HEK293T (cell line): Measurements from ENCODE around the gene RAB41.
"Not testable (repeated sequence)": the region's sequence is repeated elsewhere in the genome, so short reads cannot be mapped to it uniquely, and the experiment has no call there.

Experiments used
- CTCF ChIA-PET: fragments of 350-600 bp; formaldehyde crosslinking; extraction: SDS; loops from one replicate; lab custom pipeline; 2021; ENCODE audit warnings: antibody characterized with exemption, inconsistent platforms; lab: Yijun Ruan, JAX
- POLR2A ChIA-PET: fragments of 350-600 bp; formaldehyde crosslinking; extraction: SDS; loops from one replicate; lab custom pipeline; 2020; ENCODE audit warnings: antibody characterized with exemption, inconsistent platforms; lab: Yijun Ruan, JAX
- DNase-seq: peaks from one replicate; pipeline ENCODE4 v3.0.0; 2012; ENCODE audit warnings: mixed read lengths; ENCODE audit errors: extremely low spot score
- ARNT ChIP-seq: fragments of 450-650 bp; IDR thresholded peaks from 2 replicates; pipeline ENCODE4 v1.6.1; 2017; ENCODE audit warnings: mild to moderate bottlenecking
- BHLHE40 ChIP-seq: fragments of 450-650 bp; IDR thresholded peaks from 2 replicates; pipeline ENCODE4 v1.6.1; 2016; ENCODE audit warnings: mild to moderate bottlenecking, moderate library complexity, borderline replicate concordance
- CTBP1 ChIP-seq: fragments of 450-650 bp; IDR thresholded peaks from 2 replicates; pipeline ENCODE4 v1.6.1; 2016; ENCODE audit warnings: borderline replicate concordance
- ELF4 ChIP-seq: fragments of 450-650 bp; IDR thresholded peaks from 2 replicates; pipeline ENCODE4 v1.6.1; 2017; ENCODE audit warnings: antibody characterized with exemption
- FOXA1 ChIP-seq: fragments of 450-650 bp; IDR thresholded peaks from 2 replicates; pipeline ENCODE4 v1.6.1; 2016; ENCODE audit warnings: mild to moderate bottlenecking
- FOXK2 ChIP-seq: fragments of 450-650 bp; IDR thresholded peaks from 2 replicates; pipeline ENCODE4 v1.6.1; 2016; ENCODE audit warnings: mild to moderate bottlenecking
- FOXM1 ChIP-seq: fragments of 450-650 bp; IDR thresholded peaks from 2 replicates; pipeline ENCODE4 v1.6.1; 2017; ENCODE audit warnings: mild to moderate bottlenecking, borderline replicate concordance
- HDGF ChIP-seq: fragments of 450-650 bp; IDR thresholded peaks from 2 replicates; pipeline ENCODE4 v1.6.1; 2017; ENCODE audit warnings: antibody characterized with exemption, borderline replicate concordance
- L3MBTL2 ChIP-seq: fragments of 450-650 bp; conservative IDR thresholded peaks from 2 replicates; pipeline ENCODE4 v1.6.1; 2016; ENCODE audit warnings: mild to moderate bottlenecking
- LEF1 ChIP-seq: fragments of 450-650 bp; IDR thresholded peaks from 2 replicates; pipeline ENCODE4 v1.6.1; 2017; ENCODE audit warnings: mild to moderate bottlenecking, borderline replicate concordance
- NFRKB ChIP-seq: fragments of 450-650 bp; IDR thresholded peaks from 2 replicates; pipeline ENCODE4 v1.6.1; 2016; ENCODE audit warnings: mild to moderate bottlenecking, moderate library complexity
- SP1 ChIP-seq: fragments of 450-650 bp; IDR thresholded peaks from 2 replicates; pipeline ENCODE4 v1.6.1; 2017
- SUZ12 ChIP-seq: fragments of 450-650 bp; IDR thresholded peaks from 2 replicates; pipeline ENCODE4 v1.6.1; 2016; ENCODE audit warnings: mild to moderate bottlenecking
- TARDBP ChIP-seq: fragments of 450-650 bp; IDR thresholded peaks from 2 replicates; pipeline ENCODE4 v1.6.1; 2016
- ZNF384 ChIP-seq: fragments of 450-650 bp; IDR thresholded peaks from 2 replicates; pipeline ENCODE4 v1.6.1; 2016
- TF ChIP-seq, protein P1 (sequence below): fragments of 450-650 bp; IDR thresholded peaks from 2 replicates; pipeline ENCODE4 v1.6.1; 2016

Gene RAB41

DNA sequence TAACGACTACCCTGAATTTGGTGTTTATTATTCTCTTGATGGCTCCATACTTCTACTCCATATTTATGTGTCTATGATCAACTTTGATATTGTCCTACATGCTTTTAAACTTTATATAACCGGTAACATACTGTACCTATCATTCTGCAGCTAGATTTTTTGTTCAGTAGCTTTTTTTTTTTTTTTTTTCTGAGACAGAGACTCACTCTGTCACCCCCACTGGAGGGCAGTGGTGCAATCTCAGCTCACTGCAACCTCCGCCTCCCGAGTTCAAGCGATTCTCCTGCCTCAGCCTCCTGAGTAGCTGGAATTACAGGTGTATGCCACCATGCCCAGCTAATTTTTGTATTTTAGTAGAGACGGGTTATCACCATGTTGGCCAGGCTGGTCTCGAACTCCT lies 7.9 kb upstream of the RAB41 start:
- CTCF ChIA-PET: interaction anchor here (1.9 kb wide), 1 partner anchor 11 kb away, joined by 9 read pairs; no protein-coding TSS in a partner anchor
- not testable (repeated sequence) for DNase-seq
- POLR2A ChIA-PET: interaction anchor here (2.3 kb wide), 1 partner anchor 16 kb away, joined by 7 read pairs; the partner anchor contains the start of genes KIF4A and PDZD11
- TF ChIP-seq ZNF384: peak; percentile 78

DNA sequence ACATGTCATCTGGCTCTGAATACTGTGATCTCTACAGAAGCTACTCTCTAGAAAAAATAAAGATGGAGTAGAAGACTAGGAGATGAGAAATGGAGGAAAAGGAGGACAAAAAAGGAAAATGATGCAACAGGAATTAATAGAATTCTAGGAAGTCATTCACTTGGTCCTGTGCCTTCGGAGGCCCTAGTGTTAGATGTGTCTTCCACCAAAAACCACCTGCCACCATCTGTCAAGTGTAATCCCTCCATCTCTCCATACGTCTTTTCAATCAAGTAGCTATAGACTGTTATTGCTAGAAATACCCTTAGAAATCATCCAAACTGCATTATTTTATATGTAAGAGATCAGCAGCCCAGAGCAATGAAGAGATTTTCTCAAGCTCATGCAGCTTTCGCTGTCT lies 2.9 kb upstream of the RAB41 start:
- no peak for TF ChIP-seq LEF1
- TF ChIP-seq SUZ12: no peak
- no peak for TF ChIP-seq FOXM1
- TF ChIP-seq FOXK2: no peak
- DNase-seq: no peak
- ChIA-PET POLR2A (interaction anchor here (3.1 kb wide), 1 partner anchor 10 kb away, joined by 17 read pairs; the partner anchor contains the start of genes KIF4A and PDZD11), CTCF (no interaction called here)

GRCh38 chrX:70280573-70280972 lies 1.4 kb upstream of the RAB41 start:
- no peak for DNase-seq
- ChIA-PET POLR2A (interaction anchor here (3.1 kb wide), 1 partner anchor 9 kb away, joined by 17 read pairs; the partner anchor contains the start of genes KIF4A and PDZD11), CTCF (no interaction called here)
- TF ChIP-seq FOXK2: no peak
- no peak for TF ChIP-seq SUZ12
- TF ChIP-seq NFRKB: no peak
- no peak for TF ChIP-seq CTBP1
- no peak for TF ChIP-seq LEF1
- TF ChIP-seq L3MBTL2: no peak
- no peak for TF ChIP-seq FOXA1
- no peak for TF ChIP-seq ARNT
- TF ChIP-seq ELF4: no peak
- no peak for TF ChIP-seq HDGF
- TF ChIP-seq, protein P1, sequence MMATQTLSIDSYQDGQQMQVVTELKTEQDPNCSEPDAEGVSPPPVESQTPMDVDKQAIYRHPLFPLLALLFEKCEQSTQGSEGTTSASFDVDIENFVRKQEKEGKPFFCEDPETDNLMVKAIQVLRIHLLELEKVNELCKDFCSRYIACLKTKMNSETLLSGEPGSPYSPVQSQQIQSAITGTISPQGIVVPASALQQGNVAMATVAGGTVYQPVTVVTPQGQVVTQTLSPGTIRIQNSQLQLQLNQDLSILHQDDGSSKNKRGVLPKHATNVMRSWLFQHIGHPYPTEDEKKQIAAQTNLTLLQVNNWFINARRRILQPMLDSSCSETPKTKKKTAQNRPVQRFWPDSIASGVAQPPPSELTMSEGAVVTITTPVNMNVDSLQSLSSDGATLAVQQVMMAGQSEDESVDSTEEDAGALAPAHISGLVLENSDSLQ: no peak
- TF ChIP-seq ZNF384: no peak
- TF ChIP-seq FOXM1: no peak
- no peak for TF ChIP-seq SP1
- TF ChIP-seq BHLHE40: no peak
- TF ChIP-seq TARDBP: no peak

- ChIA-PET CTCF (no interaction called here), POLR2A (interaction anchor here (0.9 to 1.9 kb wide), 7 partner anchors 10 to 162 kb away, joined by 3 to 17 read pairs (median 5); no protein-coding TSS in a partner anchor)
- DNase-seq: no peak
- TF ChIP-seq NFRKB: no peak
- TF ChIP-seq, protein P1: no peak
- no peak for TF ChIP-seq ELF4
- TF ChIP-seq L3MBTL2: no peak
- no peak for TF ChIP-seq TARDBP
- TF ChIP-seq ARNT: no peak
- TF ChIP-seq FOXM1: no peak
- no peak for TF ChIP-seq BHLHE40
- TF ChIP-seq ZNF384: no peak
These were observed 7.3 kb downstream of the RAB41 start for GRCh38 chrX:70289168-70289792.

DNA sequence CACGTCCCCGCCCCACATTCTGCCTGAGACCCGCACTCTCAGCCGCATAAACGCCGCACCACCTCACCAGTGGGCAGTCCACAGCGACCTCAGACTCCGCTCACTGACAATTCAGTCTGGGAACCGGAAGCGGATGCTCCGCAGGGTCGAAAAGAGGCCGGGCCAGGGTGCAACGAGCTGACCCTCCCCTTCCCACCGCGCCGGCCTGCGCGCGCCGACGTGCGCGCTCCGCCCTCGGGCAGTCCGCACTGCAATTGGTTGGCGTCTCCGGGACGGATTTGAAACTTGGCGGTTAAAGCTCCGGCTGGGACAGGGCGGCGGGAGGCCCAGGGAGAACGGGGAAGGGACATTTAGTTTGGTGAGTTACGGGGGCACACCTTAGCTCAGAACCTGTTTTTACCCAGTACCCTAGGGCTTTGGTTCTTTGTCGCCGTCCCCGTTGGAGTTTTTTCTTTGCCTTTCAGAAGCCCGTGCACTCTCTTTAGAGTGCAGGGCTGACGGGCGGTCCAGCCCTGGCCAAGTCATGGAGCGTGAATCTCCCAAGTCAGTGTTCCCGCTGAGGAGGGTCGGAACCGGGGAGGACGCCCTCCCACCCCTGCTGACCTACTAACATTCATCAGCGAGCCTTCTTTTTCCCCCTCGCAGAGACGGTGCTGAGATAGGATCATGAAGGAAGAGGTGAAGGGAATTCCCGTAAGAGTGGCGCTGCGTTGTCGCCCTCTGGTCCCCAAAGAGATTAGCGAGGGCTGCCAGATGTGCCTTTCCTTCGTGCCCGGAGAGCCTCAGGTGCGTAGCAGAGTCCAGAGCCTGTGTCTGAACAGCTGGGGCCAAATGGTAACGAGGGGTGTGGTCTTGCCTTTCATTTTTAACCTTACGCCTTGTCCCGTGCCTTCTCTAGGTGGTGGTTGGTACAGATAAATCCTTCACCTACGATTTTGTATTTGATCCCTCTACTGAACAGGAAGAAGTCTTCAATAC lies 8.1 kb downstream of the RAB41 start, which contains the start of the genes KIF4A and PDZD11:
Gene KIF4A (plus strand): TSS at position 312 of the 978 bp plus-strand sequence. CDS start 355 bp downstream, at position 667.
Gene PDZD11 (minus strand): TSS at position 135 of the 978 bp plus-strand sequence. CDS start 586 bp downstream, outside the sequence.
- TF ChIP-seq ARNT: no peak
- TF ChIP-seq FOXM1: peak; percentile 85
- ChIA-PET POLR2A (interaction anchor here (0.6 to 1.9 kb wide), 12 partner anchors 10 to 668 kb away, joined by 3 to 17 read pairs (median 3); no protein-coding TSS in a partner anchor), CTCF (no interaction called here)
- DNase-seq: peak; percentile 90

DNA sequence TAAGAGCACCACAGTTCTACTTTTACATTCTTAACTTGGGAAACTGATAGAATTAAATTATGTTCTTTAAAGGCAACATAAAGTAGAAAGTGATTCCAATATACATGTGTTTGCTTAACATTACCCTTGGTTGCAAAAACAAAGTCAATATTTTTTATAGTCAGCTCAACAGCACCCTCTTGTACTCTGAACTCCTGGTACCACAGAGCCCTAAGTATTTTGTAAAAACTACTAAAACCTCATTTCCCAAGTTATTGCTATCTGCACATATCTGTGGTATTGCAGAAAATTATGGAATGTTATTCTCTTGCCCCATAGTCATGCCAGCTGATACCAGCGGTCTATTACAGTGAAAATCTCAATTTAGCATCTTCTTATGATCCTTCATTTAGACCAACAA lies 10.8 kb downstream of the RAB41 start:
- DNase-seq: no peak
- TF ChIP-seq FOXK2: no peak
- no peak for TF ChIP-seq ZNF384
- TF ChIP-seq BHLHE40: no peak
- TF ChIP-seq SP1: no peak
- no peak for TF ChIP-seq ARNT
- TF ChIP-seq L3MBTL2: no peak
- TF ChIP-seq, protein P1: no peak
- CTCF ChIA-PET: no interaction called here
- POLR2A ChIA-PET: no interaction called here
